K562 (cell line): ENCODE data around the gene USP44. TPM values are rescaled to one million over a fixed set of nuclear protein-coding genes. Genes with fewer than 3 reads are reported as not detected.

ENCODE experiments used
- ARHGAP35 ChIP-seq: fragments of 450-650 bp; IDR thresholded peaks from 2 replicates; pipeline ENCODE4 v1.6.1; 2018; ENCODE audit not compliant: partially characterized antibody
- BHLHE40 ChIP-seq: IDR thresholded peaks from 2 replicates; pipeline ENCODE4 v1.6.1; 2011; ENCODE audit warnings: low read length, improper control_type of control experiment
- CUX1 ChIP-seq: fragments of 200-800 bp; sonication (Bioruptor generic); IDR thresholded peaks from 2 replicates; pipeline ENCODE4 v1.6.1; 2016; ENCODE audit warnings: missing genetic modification characterization, missing compliant biosample characterization
- JUND ChIP-seq, 2 experiments: IDR thresholded peaks; 2 replicates in 1 of 2; 3 replicates in 1 of 2; pipeline ENCODE4 v1.6.1; 2011; ENCODE audit warnings: borderline replicate concordance in 2 of 2, low read depth in 2 of 2, low read length in 2 of 2, improper control_type of control experiment in 1 of 2, missing biosample characterization in 1 of 2, missing genetic modification characterization in 1 of 2, missing genetic modification reagents in 1 of 2
- NRF1 ChIP-seq, 2 experiments: fragments of 450-650 bp; IDR thresholded peaks in 1 of 2; conservative IDR thresholded peaks in 1 of 2; 2 replicates each; pipeline ENCODE4 v1.6.1; 2014; ENCODE audit warnings: mild to moderate bottlenecking in 2 of 2
- RNF2 ChIP-seq: sonication (generic); IDR thresholded peaks from 2 replicates; pipeline ENCODE4 v1.6.1; 2016
- ZBTB40 ChIP-seq, 2 experiments: fragments of 450-650 bp in 1 of 2; sonication (generic) in 1 of 2; formaldehyde crosslinking in 1 of 2; IDR thresholded peaks; 2 replicates each; pipeline versions ENCODE4 v1.7.1 to v1.9.0; 2016 to 2022; ENCODE audit warnings: inconsistent platforms in 1 of 2, mild to moderate bottlenecking in 1 of 2, missing genetic modification reagents in 1 of 2
- ZBTB9 ChIP-seq: fragments of 450-650 bp; formaldehyde crosslinking; IDR thresholded peaks from 2 replicates; pipeline ENCODE4 v1.4.0; 2020; ENCODE audit warnings: mild to moderate bottlenecking, moderate library complexity
- ZNF316 ChIP-seq: fragments of 450-650 bp; IDR thresholded peaks from 2 replicates; pipeline ENCODE4 v1.6.1; 2016
- polyA plus RNA-seq, 8 experiments: library from polyadenylated mRNA; depleted of rRNA in 4 of 8; stranded (reverse) in 5 of 8; unstranded in 3 of 8; fragments of >200 nt; fragmentation: Nextera tagmentation in 2 of 8; fragmentation: Illumina TruSeq in 1 of 8; extraction: Ambion mirVana in 2 of 8; extraction: Trizol in 1 of 8; gene quantifications; 2 replicates each; pipeline versions ENCODE4 v1.2.1 to v1.2.3, GENCODE V29; 2011 to 2014; ENCODE audit warnings: inconsistent platforms in 1 of 8, missing spikeins in 1 of 8
- total RNA-seq, 7 experiments: library from RNA; depleted of rRNA in 6 of 7; stranded (reverse); fragments of >200 nt in 6 of 7; fragmentation: Illumina TruSeq in 2 of 7; extraction: Trizol in 2 of 7; gene quantifications; 2 replicates each; pipeline versions ENCODE4 v1.2.1 to v1.2.3, GENCODE V29; 2011 to 2021; ENCODE audit warnings: low replicate concordance in 1 of 7

USP44 gene
- total and polyA plus RNA-seq, 9 of the 15 experiments (the other 6 are each of a cell fraction or from before 2014, with no cell fraction given): 2.1 to 5.7 (median 2.8) TPM

GRCh38 chr12:95473884-95474659, 77.2 kb downstream of the USP44 start, which contains the start of gene METAP2 (continued):
- TF ChIP-seq ZBTB40 (IDR thresholded peaks at IDR 0.05) (peak; percentile 81), ZBTB40 (CRISPR knock-in tag; IDR thresholded peaks at IDR 0.05) (no peak), ZNF316 (no peak), ARHGAP35 (no peak), ZBTB9 (0 out of 2 replicates have a peak, but pooled peaks have one; percentile 21), CUX1 (CRISPR knock-in tag) (no peak), NRF1 (conservative IDR thresholded peaks at IDR 0.05 in 1 of 2, IDR thresholded peaks at IDR 0.05 in 1 of 2) (peak; percentile 80 to 84), RNF2 (peak; percentile 52; the same call in 1 of the 2 replicates), JUND (IDR thresholded peaks at IDR 0.05; ENCODE audit: borderline replicate concordance, low read depth, low read length) (peak; percentile 66), JUND (tag; IDR thresholded peaks at IDR 0.05; ENCODE audit: borderline replicate concordance, low read depth, low read length) (no peak; the same call in 2 of the 3 replicates), BHLHE40 (peak; percentile 65)
